GM23338 (cell line): ENCODE measurements around the gene VSIG8. TPM values are rescaled to one million over a fixed set of nuclear protein-coding genes. Genes with fewer than 3 reads are reported as not detected.

Experiments used
- ATAC-seq: fragments of 200-7000 bp; cut with Tn5 transposase; 3 replicates; pipeline ENCODE4 v1.9.1; 2020
- DNase-seq: peaks from one replicate; pipeline ENCODE4 v3.0.0-alpha.2; 2015; ENCODE audit warnings: low spot score
- H2AFZ ChIP-seq: fragments of 200-600 bp; sonication (generic); 2 replicates; pipeline ENCODE4 v1.8.0; 2016; ENCODE audit warnings: antibody characterized with exemption, mild to moderate bottlenecking, moderate library complexity
- H3F3A ChIP-seq: fragments of 200-600 bp; sonication (generic); replicated peaks from 2 replicates; pipeline ENCODE4 v1.8.0; 2017; ENCODE audit warnings: antibody characterized with exemption, mixed run types, low read depth
- H3K27ac ChIP-seq: fragments of 200-600 bp; sonication (generic); 2 replicates; pipeline ENCODE4 v1.6.1; 2016; ENCODE audit warnings: low read depth
- H3K27me3 ChIP-seq: fragments of 200-600 bp; sonication (generic); 2 replicates; pipeline ENCODE4 v1.8.0; 2016; ENCODE audit warnings: mild to moderate bottlenecking, mixed run types, moderate library complexity; ENCODE audit not compliant: insufficient read depth
- H3K36me3 ChIP-seq: fragments of 200-600 bp; sonication (generic); 2 replicates; pipeline ENCODE4 v1.8.0; 2016; ENCODE audit warnings: mild to moderate bottlenecking; ENCODE audit not compliant: insufficient read depth
- H3K4me1 ChIP-seq: fragments of 200-600 bp; sonication (generic); 2 replicates; pipeline ENCODE4 v1.8.0; 2016; ENCODE audit warnings: mild to moderate bottlenecking, moderate library complexity; ENCODE audit not compliant: insufficient read depth
- H3K4me2 ChIP-seq: fragments of 200-600 bp; sonication (generic); 2 replicates; pipeline ENCODE4 v1.7.1; 2017; ENCODE audit warnings: mixed run types
- H3K4me3 ChIP-seq: fragments of 200-600 bp; sonication (generic); 2 replicates; pipeline ENCODE4 v1.6.1; 2016; ENCODE audit warnings: mixed run types
- H3K79me2 ChIP-seq: fragments of 200-600 bp; sonication (generic); replicated peaks from 2 replicates; pipeline ENCODE4 v1.8.0; 2017; ENCODE audit warnings: mild to moderate bottlenecking; ENCODE audit not compliant: insufficient read depth
- H3K9me2 ChIP-seq: fragments of 200-600 bp; sonication (generic); 2 replicates; pipeline ENCODE4 v1.8.0; 2017; ENCODE audit not compliant: insufficient read depth
- H4K20me1 ChIP-seq: fragments of 200-600 bp; sonication (generic); replicated peaks from 2 replicates; pipeline ENCODE4 v1.8.0; 2017; ENCODE audit warnings: mild to moderate bottlenecking; ENCODE audit not compliant: insufficient read depth
- H3K27ac Mint-ChIP-seq: 2 replicates; pipeline ENCODE4 v1.8.0; 2020; ENCODE audit warnings: inconsistent platforms, mild to moderate bottlenecking, moderate library complexity, mixed read lengths
- H3K27me3 Mint-ChIP-seq: 3 replicates; pipeline ENCODE4 v1.8.0; 2022; ENCODE audit warnings: low read depth, mild to moderate bottlenecking, moderate library complexity, mixed read lengths, inconsistent platforms; ENCODE audit not compliant: insufficient read depth, poor library complexity
- H3K36me3 Mint-ChIP-seq: 3 replicates; pipeline ENCODE4 v1.8.0; 2021; ENCODE audit warnings: low read depth, mild to moderate bottlenecking, inconsistent platforms, moderate library complexity, mixed read lengths
- H3K4me1 Mint-ChIP-seq: 3 replicates; pipeline ENCODE4 v1.8.0; 2020; ENCODE audit warnings: mild to moderate bottlenecking, inconsistent platforms, mixed read lengths
- H3K4me3 Mint-ChIP-seq: 3 replicates; pipeline ENCODE4 v1.8.0; 2021; ENCODE audit warnings: moderate library complexity, mild to moderate bottlenecking, inconsistent platforms, mixed read lengths
- H3K9me3 Mint-ChIP-seq: 3 replicates; pipeline ENCODE4 v1.8.0; 2020; ENCODE audit warnings: moderate library complexity, mild to moderate bottlenecking, inconsistent platforms, mixed read lengths
- CREB1 ChIP-seq: fragments of 250-450 bp; sonication (Bioruptor Pico); IDR thresholded peaks from 2 replicates; pipeline ENCODE4 v1.5.0; 2020; ENCODE audit warnings: low read depth, mild to moderate bottlenecking, moderate library complexity
- EZH2 ChIP-seq: fragments of 200-600 bp; sonication (generic); IDR thresholded peaks from one replicate; pipeline ENCODE4 v1.8.0; 2017; ENCODE audit warnings: antibody characterized with exemption, mild to moderate bottlenecking, low read depth; ENCODE audit not compliant: unreplicated experiment
- EZH2phosphoT487 ChIP-seq: fragments of 200-600 bp; sonication (generic); IDR thresholded peaks from one replicate; pipeline ENCODE4 v1.8.1; 2018; ENCODE audit warnings: antibody characterized with exemption; ENCODE audit not compliant: unreplicated experiment
- JUNB ChIP-seq: IDR thresholded peaks from one replicate; pipeline ENCODE4 v1.6.1; 2016; ENCODE audit warnings: antibody characterized with exemption; ENCODE audit not compliant: unreplicated experiment
- NANOG ChIP-seq: IDR thresholded peaks from 2 replicates; pipeline ENCODE4 v1.6.1; 2016; ENCODE audit warnings: antibody characterized with exemption, borderline replicate concordance
- POLR2AphosphoS5 ChIP-seq: IDR thresholded peaks from 2 replicates; pipeline ENCODE4 v1.6.1; 2016; ENCODE audit warnings: antibody characterized with exemption, low read depth
- STAT1 ChIP-seq: IDR thresholded peaks from one replicate; pipeline ENCODE4 v1.6.1; 2016; ENCODE audit warnings: antibody characterized with exemption; ENCODE audit not compliant: unreplicated experiment
- ZNF114 ChIP-seq: fragments of 250-450 bp; sonication (Bioruptor Pico); IDR thresholded peaks from 2 replicates; pipeline ENCODE4 v1.5.0; 2020; ENCODE audit warnings: mild to moderate bottlenecking, moderate library complexity
- ZNF331 ChIP-seq: fragments of 250-450 bp; sonication (Bioruptor Pico); IDR thresholded peaks from 2 replicates; pipeline ENCODE4 v1.5.0; 2020; ENCODE audit warnings: low read depth, mild to moderate bottlenecking, moderate library complexity
- polyA plus RNA-seq: library from polyadenylated mRNA; unstranded; fragments of >200 nt; fragmentation: Nextera tagmentation; extraction: Ambion mirVana; gene quantifications from 2 replicates; pipeline ENCODE4 v1.2.1, GENCODE V29; 2016
- total RNA-seq: library from RNA; depleted of rRNA; stranded (reverse); fragments of >200 nt; shearing (Covaris generic); gene quantifications from 2 replicates; pipeline ENCODE4 v1.2.3, GENCODE V29; 2014
- TF ChIP-seq, protein P1 (sequence below), 2 experiments: fragments of 200-600 bp in 1 of 2; sonication (generic) in 1 of 2; conservative IDR thresholded peaks; 2 replicates each; pipeline versions ENCODE4 v1.5.1 to v1.6.1; 2016 to 2017; ENCODE audit warnings: antibody characterized with exemption in 2 of 2, low read depth in 2 of 2, mild to moderate bottlenecking in 2 of 2, moderate library complexity in 1 of 2
- TF ChIP-seq, protein P2 (sequence below): IDR thresholded peaks from 2 replicates; pipeline ENCODE4 v1.6.1; 2016; ENCODE audit warnings: antibody characterized with exemption
- TF ChIP-seq, protein P3 (sequence below): fragments of 250-450 bp; sonication (Bioruptor Pico); IDR thresholded peaks from 2 replicates; pipeline ENCODE4 v1.5.0; 2020; ENCODE audit warnings: mild to moderate bottlenecking, moderate library complexity
- TF ChIP-seq, protein P4 (sequence below): IDR thresholded peaks from one replicate; pipeline ENCODE4 v1.6.1; 2018; ENCODE audit warnings: antibody characterized with exemption; ENCODE audit not compliant: unreplicated experiment

The VSIG8 gene
- total and polyA plus RNA-seq, 2 experiments from 2014 or later, result not detected

DNA sequence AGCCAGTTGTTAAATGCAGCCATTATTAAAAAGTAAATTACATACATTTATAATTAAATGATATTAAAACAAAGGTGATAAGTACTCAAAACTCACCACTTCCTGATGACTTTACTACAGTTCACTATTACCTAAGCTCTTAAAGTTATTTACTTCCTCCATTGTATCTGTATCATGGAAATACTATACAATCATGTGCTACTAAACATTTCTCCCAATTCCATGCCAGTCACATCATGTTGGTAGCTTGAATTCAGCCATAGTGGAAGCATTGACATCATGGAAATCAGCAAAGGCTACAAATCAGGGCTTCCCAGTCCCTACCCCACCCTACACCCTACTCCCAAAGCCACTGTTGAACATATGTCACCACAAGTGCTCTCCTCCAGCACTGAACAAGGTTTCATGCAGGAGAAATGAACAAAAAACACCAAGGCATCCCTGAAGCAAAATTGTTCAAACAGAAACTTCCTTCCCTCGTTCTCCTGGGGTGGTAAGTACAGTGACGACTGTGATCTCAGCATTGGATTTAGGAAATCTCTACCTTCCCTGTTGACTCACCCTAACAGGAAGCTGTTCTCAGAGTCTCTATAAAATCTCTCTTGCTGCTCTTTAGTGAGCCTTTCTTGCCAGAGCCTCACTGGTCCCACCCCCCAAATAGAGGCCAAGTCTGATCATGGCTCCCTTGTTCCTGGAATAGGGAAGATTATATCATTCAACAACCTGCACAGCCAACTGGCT, 12.7 kb downstream of the VSIG8 start:
- H3K27me3 Mint-ChIP-seq, result peaks cover 10% of the 10 kb centered on the region
- no peaks in the 10 kb centered on the region for H3K36me3 Mint-ChIP-seq
- no peak overlapping the region for H2AFZ ChIP-seq

More for the DNA sequence above, 12.7 kb downstream of the VSIG8 start:
- ATAC-seq, result no peak
- Histone ChIP-seq H3K4me3 (no peak overlapping the region), H3F3A (no peaks in the 10 kb centered on the region), H3K27me3 (peaks cover 26% of the 10 kb centered on the region), H3K27ac (no peak overlapping the region), H3K36me3 (no peaks in the 10 kb centered on the region), H3K9me2 (no peaks in the 10 kb centered on the region), H4K20me1 (no peaks in the 10 kb centered on the region), H3K4me1 (peaks cover 6% of the 10 kb centered on the region), H3K4me2 (no peak overlapping the region), H3K79me2 (no peaks in the 10 kb centered on the region)
- Mint-ChIP-seq H3K9me3 (no peaks in the 10 kb centered on the region), H3K4me1 (peaks cover 5% of the 10 kb centered on the region), H3K27ac (no peak overlapping the region), H3K4me3 (no peak overlapping the region)
- no peak for TF ChIP-seq STAT1
- no peak for TF ChIP-seq ZNF114
- no peak for TF ChIP-seq EZH2phosphoT487
- no peak for TF ChIP-seq CREB1 (CRISPR knock-in tag)
- TF ChIP-seq EZH2, result no peak
- TF ChIP-seq POLR2AphosphoS5, result no peak
- no peak for TF ChIP-seq JUNB
- TF ChIP-seq, protein P1, sequence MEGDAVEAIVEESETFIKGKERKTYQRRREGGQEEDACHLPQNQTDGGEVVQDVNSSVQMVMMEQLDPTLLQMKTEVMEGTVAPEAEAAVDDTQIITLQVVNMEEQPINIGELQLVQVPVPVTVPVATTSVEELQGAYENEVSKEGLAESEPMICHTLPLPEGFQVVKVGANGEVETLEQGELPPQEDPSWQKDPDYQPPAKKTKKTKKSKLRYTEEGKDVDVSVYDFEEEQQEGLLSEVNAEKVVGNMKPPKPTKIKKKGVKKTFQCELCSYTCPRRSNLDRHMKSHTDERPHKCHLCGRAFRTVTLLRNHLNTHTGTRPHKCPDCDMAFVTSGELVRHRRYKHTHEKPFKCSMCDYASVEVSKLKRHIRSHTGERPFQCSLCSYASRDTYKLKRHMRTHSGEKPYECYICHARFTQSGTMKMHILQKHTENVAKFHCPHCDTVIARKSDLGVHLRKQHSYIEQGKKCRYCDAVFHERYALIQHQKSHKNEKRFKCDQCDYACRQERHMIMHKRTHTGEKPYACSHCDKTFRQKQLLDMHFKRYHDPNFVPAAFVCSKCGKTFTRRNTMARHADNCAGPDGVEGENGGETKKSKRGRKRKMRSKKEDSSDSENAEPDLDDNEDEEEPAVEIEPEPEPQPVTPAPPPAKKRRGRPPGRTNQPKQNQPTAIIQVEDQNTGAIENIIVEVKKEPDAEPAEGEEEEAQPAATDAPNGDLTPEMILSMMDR (conservative IDR thresholded peaks at IDR 0.05; ENCODE audit: low read depth in 2 of 2), result no peak
- TF ChIP-seq, protein P2, sequence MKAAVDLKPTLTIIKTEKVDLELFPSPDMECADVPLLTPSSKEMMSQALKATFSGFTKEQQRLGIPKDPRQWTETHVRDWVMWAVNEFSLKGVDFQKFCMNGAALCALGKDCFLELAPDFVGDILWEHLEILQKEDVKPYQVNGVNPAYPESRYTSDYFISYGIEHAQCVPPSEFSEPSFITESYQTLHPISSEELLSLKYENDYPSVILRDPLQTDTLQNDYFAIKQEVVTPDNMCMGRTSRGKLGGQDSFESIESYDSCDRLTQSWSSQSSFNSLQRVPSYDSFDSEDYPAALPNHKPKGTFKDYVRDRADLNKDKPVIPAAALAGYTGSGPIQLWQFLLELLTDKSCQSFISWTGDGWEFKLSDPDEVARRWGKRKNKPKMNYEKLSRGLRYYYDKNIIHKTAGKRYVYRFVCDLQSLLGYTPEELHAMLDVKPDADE, result no peak
- TF ChIP-seq ZNF331 (CRISPR knock-in tag), result no peak
- TF ChIP-seq, protein P3, sequence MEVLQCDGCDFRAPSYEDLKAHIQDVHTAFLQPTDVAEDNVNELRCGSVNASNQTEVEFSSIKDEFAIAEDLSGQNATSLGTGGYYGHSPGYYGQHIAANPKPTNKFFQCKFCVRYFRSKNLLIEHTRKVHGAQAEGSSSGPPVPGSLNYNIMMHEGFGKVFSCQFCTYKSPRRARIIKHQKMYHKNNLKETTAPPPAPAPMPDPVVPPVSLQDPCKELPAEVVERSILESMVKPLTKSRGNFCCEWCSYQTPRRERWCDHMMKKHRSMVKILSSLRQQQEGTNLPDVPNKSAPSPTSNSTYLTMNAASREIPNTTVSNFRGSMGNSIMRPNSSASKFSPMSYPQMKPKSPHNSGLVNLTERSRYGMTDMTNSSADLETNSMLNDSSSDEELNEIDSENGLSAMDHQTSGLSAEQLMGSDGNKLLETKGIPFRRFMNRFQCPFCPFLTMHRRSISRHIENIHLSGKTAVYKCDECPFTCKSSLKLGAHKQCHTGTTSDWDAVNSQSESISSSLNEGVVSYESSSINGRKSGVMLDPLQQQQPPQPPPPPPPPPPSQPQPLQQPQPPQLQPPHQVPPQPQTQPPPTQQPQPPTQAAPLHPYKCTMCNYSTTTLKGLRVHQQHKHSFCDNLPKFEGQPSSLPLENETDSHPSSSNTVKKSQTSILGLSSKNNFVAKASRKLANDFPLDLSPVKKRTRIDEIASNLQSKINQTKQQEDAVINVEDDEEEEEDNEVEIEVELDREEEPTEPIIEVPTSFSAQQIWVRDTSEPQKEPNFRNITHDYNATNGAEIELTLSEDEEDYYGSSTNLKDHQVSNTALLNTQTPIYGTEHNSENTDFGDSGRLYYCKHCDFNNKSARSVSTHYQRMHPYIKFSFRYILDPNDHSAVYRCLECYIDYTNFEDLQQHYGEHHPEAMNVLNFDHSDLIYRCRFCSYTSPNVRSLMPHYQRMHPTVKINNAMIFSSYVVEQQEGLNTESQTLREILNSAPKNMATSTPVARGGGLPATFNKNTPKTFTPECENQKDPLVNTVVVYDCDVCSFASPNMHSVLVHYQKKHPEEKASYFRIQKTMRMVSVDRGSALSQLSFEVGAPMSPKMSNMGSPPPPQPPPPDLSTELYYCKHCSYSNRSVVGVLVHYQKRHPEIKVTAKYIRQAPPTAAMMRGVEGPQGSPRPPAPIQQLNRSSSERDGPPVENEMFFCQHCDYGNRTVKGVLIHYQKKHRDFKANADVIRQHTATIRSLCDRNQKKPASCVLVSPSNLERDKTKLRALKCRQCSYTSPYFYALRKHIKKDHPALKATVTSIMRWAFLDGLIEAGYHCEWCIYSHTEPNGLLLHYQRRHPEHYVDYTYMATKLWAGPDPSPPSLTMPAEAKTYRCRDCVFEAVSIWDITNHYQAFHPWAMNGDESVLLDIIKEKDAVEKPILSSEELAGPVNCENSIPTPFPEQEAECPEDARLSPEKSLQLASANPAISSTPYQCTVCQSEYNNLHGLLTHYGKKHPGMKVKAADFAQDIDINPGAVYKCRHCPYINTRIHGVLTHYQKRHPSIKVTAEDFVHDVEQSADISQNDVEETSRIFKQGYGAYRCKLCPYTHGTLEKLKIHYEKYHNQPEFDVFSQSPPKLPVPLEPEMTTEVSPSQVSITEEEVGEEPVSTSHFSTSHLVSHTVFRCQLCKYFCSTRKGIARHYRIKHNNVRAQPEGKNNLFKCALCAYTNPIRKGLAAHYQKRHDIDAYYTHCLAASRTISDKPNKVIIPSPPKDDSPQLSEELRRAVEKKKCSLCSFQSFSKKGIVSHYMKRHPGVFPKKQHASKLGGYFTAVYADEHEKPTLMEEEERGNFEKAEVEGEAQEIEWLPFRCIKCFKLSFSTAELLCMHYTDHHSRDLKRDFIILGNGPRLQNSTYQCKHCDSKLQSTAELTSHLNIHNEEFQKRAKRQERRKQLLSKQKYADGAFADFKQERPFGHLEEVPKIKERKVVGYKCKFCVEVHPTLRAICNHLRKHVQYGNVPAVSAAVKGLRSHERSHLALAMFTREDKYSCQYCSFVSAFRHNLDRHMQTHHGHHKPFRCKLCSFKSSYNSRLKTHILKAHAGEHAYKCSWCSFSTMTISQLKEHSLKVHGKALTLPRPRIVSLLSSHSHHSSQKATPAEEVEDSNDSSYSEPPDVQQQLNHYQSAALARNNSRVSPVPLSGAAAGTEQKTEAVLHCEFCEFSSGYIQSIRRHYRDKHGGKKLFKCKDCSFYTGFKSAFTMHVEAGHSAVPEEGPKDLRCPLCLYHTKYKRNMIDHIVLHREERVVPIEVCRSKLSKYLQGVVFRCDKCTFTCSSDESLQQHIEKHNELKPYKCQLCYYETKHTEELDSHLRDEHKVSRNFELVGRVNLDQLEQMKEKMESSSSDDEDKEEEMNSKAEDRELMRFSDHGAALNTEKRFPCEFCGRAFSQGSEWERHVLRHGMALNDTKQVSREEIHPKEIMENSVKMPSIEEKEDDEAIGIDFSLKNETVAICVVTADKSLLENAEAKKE, result no peak
- TF ChIP-seq, protein P4, sequence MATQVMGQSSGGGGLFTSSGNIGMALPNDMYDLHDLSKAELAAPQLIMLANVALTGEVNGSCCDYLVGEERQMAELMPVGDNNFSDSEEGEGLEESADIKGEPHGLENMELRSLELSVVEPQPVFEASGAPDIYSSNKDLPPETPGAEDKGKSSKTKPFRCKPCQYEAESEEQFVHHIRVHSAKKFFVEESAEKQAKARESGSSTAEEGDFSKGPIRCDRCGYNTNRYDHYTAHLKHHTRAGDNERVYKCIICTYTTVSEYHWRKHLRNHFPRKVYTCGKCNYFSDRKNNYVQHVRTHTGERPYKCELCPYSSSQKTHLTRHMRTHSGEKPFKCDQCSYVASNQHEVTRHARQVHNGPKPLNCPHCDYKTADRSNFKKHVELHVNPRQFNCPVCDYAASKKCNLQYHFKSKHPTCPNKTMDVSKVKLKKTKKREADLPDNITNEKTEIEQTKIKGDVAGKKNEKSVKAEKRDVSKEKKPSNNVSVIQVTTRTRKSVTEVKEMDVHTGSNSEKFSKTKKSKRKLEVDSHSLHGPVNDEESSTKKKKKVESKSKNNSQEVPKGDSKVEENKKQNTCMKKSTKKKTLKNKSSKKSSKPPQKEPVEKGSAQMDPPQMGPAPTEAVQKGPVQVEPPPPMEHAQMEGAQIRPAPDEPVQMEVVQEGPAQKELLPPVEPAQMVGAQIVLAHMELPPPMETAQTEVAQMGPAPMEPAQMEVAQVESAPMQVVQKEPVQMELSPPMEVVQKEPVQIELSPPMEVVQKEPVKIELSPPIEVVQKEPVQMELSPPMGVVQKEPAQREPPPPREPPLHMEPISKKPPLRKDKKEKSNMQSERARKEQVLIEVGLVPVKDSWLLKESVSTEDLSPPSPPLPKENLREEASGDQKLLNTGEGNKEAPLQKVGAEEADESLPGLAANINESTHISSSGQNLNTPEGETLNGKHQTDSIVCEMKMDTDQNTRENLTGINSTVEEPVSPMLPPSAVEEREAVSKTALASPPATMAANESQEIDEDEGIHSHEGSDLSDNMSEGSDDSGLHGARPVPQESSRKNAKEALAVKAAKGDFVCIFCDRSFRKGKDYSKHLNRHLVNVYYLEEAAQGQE, result no peak
- no peak for TF ChIP-seq NANOG
- no peak for DNase-seq
